K562 (cell line): ENCODE data around the gene C2orf42. TPM values are rescaled to one million over a fixed set of nuclear protein-coding genes. Genes with fewer than 3 reads are reported as not detected.

ENCODE experiments used
- HSF4 ChIP-seq: fragments of 250-450 bp; sonication (Bioruptor Pico); IDR thresholded peaks from 2 replicates; pipeline ENCODE4 v2.1.2; 2022; ENCODE audit warnings: mild to moderate bottlenecking, moderate library complexity, borderline replicate concordance
- KAT7 ChIP-seq: sonication (generic); formaldehyde crosslinking; IDR thresholded peaks from 2 replicates; pipeline ENCODE4 v1.8.0; 2022; ENCODE audit warnings: missing genetic modification reagents, mild to moderate bottlenecking, borderline replicate concordance
- MBD2 ChIP-seq: sonication (generic); IDR thresholded peaks from 2 replicates; pipeline ENCODE4 v1.6.1; 2016; ENCODE audit warnings: low read depth, borderline replicate concordance
- MECOM ChIP-seq: fragments of 250-450 bp; sonication (Bioruptor Pico); IDR thresholded peaks from 2 replicates; pipeline ENCODE4 v1.8.0; 2022; ENCODE audit warnings: inconsistent platforms
- MTA1 ChIP-seq: fragments of 450-650 bp; IDR thresholded peaks from 2 replicates; pipeline ENCODE4 v1.6.1; 2017; ENCODE audit warnings: borderline replicate concordance
- PHF8 ChIP-seq: fragments of 200-600 bp; sonication (generic); IDR thresholded peaks from 2 replicates; pipeline ENCODE4 v1.6.1; 2012; ENCODE audit warnings: mixed run types, mild to moderate bottlenecking, inconsistent platforms, low read length, moderate library complexity, borderline replicate concordance
- ZBTB7A ChIP-seq: IDR thresholded peaks from 2 replicates; pipeline ENCODE4 v1.6.1; 2011; ENCODE audit warnings: low read depth, mild to moderate bottlenecking, low read length, moderate library complexity, borderline replicate concordance; ENCODE audit not compliant: control insufficient read depth
- ZNF217 ChIP-seq: sonication (generic); formaldehyde crosslinking; IDR thresholded peaks from 2 replicates; pipeline ENCODE4 v1.8.0; 2022; ENCODE audit warnings: mild to moderate bottlenecking, missing genetic modification reagents
- ZNF589 ChIP-seq: fragments of 200-800 bp; sonication (Bioruptor generic); IDR thresholded peaks from 2 replicates; pipeline ENCODE4 v1.6.1; 2016; ENCODE audit warnings: low read depth, missing genetic modification characterization, missing compliant biosample characterization
- polyA plus RNA-seq, 8 experiments: library from polyadenylated mRNA; depleted of rRNA in 4 of 8; stranded (reverse) in 5 of 8; unstranded in 3 of 8; fragments of >200 nt; fragmentation: Nextera tagmentation in 2 of 8; fragmentation: Illumina TruSeq in 1 of 8; extraction: Ambion mirVana in 2 of 8; extraction: Trizol in 1 of 8; gene quantifications; 2 replicates each; pipeline versions ENCODE4 v1.2.1 to v1.2.3, GENCODE V29; 2011 to 2014; ENCODE audit warnings: inconsistent platforms in 1 of 8, missing spikeins in 1 of 8
- total RNA-seq, 7 experiments: library from RNA; depleted of rRNA in 6 of 7; stranded (reverse); fragments of >200 nt in 6 of 7; fragmentation: Illumina TruSeq in 2 of 7; extraction: Trizol in 2 of 7; gene quantifications; 2 replicates each; pipeline versions ENCODE4 v1.2.1 to v1.2.3, GENCODE V29; 2011 to 2021; ENCODE audit warnings: low replicate concordance in 1 of 7
- TF ChIP-seq, protein P1 (sequence below): fragments of 450-650 bp; IDR thresholded peaks from 2 replicates; pipeline ENCODE4 v1.6.1; 2017; ENCODE audit warnings: antibody characterized with exemption, mild to moderate bottlenecking
- TF ChIP-seq, protein P2 (sequence below): fragments of 250-450 bp; sonication (Bioruptor Pico); IDR thresholded peaks from 2 replicates; pipeline ENCODE4 v1.8.0; 2021; ENCODE audit warnings: moderate library complexity, mild to moderate bottlenecking, inconsistent platforms
- TF ChIP-seq, protein P3 (sequence below): IDR thresholded peaks from 2 replicates; pipeline ENCODE4 v1.6.1; 2016; ENCODE audit warnings: missing genetic modification characterization, missing compliant biosample characterization
- TF ChIP-seq, protein P4 (sequence below): fragments of 200-800 bp; sonication (Bioruptor generic); IDR thresholded peaks from 2 replicates; pipeline ENCODE4 v1.6.1; 2017; ENCODE audit warnings: missing genetic modification characterization, missing compliant biosample characterization
- TF ChIP-seq, protein P5 (sequence below): fragments of 450-650 bp; formaldehyde crosslinking; IDR thresholded peaks from 2 replicates; pipeline ENCODE4 v1.4.0; 2022; ENCODE audit warnings: missing genetic modification characterization

C2orf42 gene
- total and polyA plus RNA-seq, 9 of the 15 experiments (the other 6 are each of a cell fraction or from before 2014, with no cell fraction given): 4.6 to 10.9 (median 7.5) TPM

DNA sequence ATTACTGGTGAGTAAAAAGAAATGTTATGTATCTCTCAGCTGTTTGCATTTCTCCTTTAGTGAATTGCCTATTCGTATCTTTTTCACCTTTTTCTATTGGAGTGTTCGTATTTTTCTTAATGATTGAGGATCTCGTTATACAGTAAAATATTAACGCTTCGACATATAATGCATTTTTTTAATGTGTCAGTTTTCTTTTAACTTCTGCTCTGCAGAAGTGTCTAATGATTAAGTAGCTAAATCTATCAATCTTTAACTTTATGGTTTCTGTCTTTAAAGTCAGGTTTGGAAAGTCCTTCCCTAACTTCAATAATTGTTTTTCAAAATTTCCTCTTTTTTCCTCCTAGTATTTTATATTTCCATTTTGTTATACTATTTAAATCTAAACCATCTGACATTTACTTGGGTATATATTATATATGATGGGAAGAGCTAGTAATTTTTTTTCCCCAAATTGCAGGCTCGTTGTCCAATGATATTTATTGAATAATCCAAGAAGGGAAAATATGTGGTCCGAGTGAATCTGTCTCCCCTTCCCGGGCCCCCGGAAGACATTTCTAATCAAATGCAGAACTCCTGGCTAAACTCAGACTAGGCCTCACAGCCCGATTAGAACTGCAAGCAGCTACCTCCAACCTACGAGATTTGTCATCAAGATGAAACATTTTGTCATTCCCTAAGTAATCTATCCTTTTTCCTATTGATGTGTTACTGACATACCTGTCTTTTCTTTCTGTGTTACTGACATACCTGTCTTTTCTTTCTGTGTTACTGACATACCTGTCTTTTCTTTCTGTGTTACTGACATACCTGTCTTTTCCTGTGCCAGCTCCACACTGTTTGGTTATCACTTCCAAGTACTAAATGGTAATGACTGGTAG lies 86.3 kb downstream of the C2orf42 start (continued):
- TF ChIP-seq, protein P1, sequence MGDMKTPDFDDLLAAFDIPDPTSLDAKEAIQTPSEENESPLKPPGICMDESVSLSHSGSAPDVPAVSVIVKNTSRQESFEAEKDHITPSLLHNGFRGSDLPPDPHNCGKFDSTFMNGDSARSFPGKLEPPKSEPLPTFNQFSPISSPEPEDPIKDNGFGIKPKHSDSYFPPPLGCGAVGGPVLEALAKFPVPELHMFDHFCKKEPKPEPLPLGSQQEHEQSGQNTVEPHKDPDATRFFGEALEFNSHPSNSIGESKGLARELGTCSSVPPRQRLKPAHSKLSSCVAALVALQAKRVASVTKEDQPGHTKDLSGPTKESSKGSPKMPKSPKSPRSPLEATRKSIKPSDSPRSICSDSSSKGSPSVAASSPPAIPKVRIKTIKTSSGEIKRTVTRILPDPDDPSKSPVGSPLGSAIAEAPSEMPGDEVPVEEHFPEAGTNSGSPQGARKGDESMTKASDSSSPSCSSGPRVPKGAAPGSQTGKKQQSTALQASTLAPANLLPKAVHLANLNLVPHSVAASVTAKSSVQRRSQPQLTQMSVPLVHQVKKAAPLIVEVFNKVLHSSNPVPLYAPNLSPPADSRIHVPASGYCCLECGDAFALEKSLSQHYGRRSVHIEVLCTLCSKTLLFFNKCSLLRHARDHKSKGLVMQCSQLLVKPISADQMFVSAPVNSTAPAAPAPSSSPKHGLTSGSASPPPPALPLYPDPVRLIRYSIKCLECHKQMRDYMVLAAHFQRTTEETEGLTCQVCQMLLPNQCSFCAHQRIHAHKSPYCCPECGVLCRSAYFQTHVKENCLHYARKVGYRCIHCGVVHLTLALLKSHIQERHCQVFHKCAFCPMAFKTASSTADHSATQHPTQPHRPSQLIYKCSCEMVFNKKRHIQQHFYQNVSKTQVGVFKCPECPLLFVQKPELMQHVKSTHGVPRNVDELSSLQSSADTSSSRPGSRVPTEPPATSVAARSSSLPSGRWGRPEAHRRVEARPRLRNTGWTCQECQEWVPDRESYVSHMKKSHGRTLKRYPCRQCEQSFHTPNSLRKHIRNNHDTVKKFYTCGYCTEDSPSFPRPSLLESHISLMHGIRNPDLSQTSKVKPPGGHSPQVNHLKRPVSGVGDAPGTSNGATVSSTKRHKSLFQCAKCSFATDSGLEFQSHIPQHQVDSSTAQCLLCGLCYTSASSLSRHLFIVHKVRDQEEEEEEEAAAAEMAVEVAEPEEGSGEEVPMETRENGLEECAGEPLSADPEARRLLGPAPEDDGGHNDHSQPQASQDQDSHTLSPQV: peak; percentile 83; the same call in 1 of the 2 replicates
- TF ChIP-seq ZBTB7A (peak; percentile 38; the same call in 1 of the 2 replicates), MBD2 (no peak), ZNF217 (CRISPR knock-in tag) (no peak), MECOM (CRISPR knock-in tag) (0 out of 2 replicates have a peak, but pooled peaks have one; percentile 4), PHF8 (peak; percentile 30; the same call in 1 of the 2 replicates), KAT7 (CRISPR knock-in tag) (no peak), HSF4 (no peak), MTA1 (peak; percentile 62), ZNF589 (peak; percentile 75; the same call in 1 of the 2 replicates)
- TF ChIP-seq, protein P2, sequence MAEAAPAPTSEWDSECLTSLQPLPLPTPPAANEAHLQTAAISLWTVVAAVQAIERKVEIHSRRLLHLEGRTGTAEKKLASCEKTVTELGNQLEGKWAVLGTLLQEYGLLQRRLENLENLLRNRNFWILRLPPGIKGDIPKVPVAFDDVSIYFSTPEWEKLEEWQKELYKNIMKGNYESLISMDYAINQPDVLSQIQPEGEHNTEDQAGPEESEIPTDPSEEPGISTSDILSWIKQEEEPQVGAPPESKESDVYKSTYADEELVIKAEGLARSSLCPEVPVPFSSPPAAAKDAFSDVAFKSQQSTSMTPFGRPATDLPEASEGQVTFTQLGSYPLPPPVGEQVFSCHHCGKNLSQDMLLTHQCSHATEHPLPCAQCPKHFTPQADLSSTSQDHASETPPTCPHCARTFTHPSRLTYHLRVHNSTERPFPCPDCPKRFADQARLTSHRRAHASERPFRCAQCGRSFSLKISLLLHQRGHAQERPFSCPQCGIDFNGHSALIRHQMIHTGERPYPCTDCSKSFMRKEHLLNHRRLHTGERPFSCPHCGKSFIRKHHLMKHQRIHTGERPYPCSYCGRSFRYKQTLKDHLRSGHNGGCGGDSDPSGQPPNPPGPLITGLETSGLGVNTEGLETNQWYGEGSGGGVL (CRISPR knock-in tag): no peak
- TF ChIP-seq, protein P3, sequence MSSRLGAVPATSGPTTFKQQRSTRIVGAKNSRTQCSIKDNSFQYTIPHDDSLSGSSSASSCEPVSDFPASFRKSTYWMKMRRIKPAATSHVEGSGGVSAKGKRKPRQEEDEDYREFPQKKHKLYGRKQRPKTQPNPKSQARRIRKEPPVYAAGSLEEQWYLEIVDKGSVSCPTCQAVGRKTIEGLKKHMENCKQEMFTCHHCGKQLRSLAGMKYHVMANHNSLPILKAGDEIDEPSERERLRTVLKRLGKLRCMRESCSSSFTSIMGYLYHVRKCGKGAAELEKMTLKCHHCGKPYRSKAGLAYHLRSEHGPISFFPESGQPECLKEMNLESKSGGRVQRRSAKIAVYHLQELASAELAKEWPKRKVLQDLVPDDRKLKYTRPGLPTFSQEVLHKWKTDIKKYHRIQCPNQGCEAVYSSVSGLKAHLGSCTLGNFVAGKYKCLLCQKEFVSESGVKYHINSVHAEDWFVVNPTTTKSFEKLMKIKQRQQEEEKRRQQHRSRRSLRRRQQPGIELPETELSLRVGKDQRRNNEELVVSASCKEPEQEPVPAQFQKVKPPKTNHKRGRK (tag): peak; percentile 59
- TF ChIP-seq, protein P4, sequence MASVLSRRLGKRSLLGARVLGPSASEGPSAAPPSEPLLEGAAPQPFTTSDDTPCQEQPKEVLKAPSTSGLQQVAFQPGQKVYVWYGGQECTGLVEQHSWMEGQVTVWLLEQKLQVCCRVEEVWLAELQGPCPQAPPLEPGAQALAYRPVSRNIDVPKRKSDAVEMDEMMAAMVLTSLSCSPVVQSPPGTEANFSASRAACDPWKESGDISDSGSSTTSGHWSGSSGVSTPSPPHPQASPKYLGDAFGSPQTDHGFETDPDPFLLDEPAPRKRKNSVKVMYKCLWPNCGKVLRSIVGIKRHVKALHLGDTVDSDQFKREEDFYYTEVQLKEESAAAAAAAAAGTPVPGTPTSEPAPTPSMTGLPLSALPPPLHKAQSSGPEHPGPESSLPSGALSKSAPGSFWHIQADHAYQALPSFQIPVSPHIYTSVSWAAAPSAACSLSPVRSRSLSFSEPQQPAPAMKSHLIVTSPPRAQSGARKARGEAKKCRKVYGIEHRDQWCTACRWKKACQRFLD: peak; percentile 79
- TF ChIP-seq, protein P5, sequence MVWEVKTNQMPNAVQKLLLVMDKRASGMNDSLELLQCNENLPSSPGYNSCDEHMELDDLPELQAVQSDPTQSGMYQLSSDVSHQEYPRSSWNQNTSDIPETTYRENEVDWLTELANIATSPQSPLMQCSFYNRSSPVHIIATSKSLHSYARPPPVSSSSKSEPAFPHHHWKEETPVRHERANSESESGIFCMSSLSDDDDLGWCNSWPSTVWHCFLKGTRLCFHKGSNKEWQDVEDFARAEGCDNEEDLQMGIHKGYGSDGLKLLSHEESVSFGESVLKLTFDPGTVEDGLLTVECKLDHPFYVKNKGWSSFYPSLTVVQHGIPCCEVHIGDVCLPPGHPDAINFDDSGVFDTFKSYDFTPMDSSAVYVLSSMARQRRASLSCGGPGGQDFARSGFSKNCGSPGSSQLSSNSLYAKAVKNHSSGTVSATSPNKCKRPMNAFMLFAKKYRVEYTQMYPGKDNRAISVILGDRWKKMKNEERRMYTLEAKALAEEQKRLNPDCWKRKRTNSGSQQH: 0 out of 2 replicates have a peak, but pooled peaks have one; percentile 41
